Activated T-cell treated with anti-CD3 and anti-CD28 coated beads for 1 hour (primary cell): Measurements from ENCODE around the gene DDT.
"Not testable (repeated sequence)": the region's sequence is repeated elsewhere in the genome, so short reads cannot be mapped to it uniquely, and the experiment has no call there.

Experiments
- DNase-seq: peaks from one replicate; pipeline ENCODE4 v3.0.0-alpha.2; 2020; ENCODE audit warnings: low read depth

DDT gene

DNA sequence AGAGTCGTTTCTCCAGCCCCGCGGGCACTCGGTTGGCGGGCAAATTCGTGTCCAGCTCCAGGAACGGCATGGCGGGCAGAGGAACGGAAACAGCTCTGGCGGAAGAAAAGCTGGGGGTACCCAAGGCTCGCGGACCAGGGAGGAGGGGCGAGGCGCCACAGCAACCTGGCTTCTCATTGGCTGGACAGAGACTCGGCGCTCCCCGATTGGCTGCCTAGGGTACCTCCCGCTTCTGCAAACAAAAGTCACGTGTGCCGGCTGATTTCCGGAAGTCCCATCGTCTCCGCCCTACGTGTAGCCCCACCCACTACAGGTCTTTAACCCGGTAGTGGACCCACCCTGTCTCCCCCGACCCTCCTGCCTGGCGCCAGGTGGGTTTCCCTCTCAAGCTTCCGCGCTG, at the start of gene DDT:
TSS of gene DDT (minus strand) at position 97 of the 400 bp plus-strand sequence. CDS start at position 70, 27 bp downstream.
- not testable (repeated sequence) for DNase-seq

DNA sequence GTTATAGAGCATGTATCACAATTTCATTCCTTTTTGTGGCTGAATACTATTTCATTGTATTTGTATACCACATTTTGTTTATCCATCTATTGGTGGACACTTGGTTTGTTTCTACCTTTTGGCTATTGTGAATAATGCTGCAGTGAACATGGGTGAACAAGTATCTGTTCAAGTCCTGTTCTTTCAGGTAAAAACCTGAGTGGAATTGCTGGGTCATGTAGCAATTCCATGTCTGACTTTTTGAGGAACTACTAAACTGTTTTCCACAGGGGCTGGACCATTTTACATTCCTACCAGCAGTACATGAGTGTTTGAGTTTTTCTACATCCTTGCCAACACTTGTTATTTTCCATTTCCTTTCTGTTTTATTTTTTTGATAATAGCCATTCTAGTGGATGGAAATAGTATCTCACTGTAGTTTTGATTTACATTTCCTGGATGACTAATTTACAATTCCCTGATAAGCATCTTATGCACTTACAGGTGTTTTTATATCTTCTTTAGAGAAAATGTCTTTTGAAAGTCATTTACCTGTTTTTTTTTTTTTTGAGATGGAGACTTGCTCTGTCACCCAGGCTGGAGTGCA, 49.1 kb upstream of the DDT start:
- no peak for DNase-seq

- DNase-seq: no peak
Observed at GRCh38 chr22:24021304-24021703, 47.1 kb upstream of the DDT start.

DNA sequence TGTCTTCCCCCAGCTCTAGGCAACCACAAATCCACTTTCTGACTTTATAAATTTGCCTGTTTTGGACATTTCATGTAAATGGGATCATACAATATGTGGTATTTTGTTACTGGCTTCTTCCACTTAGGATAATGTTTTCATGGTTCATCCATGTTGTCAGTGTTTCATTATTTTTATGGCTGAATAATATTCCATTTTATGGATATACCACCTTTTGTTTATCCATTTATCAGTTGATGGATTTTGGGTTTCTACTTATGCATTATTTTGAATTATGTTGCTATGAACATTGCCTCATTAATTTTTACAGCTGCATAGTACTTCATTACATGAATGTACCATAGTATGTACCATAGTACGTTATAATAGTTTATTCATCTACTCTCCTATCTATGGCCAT, 41.9 kb upstream of the DDT start:
- no peak for DNase-seq

DNA sequence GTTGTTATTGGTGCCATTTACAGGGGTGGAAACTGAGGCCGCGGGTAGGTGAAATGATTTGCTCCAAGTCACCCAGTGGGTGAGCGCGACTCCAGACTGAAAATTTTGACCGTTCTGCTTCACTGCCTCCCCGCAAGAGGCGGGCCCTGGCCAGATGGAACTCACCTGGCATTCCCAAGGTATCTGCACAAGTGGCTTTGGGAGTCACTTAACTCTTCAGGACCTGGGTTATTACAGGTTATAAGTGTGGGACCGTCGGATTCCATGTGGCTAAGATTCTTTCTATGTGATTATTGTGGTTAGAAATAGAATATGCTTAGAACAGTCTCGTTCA, 37.5 kb upstream of the DDT start:
- no peak for DNase-seq

DNA sequence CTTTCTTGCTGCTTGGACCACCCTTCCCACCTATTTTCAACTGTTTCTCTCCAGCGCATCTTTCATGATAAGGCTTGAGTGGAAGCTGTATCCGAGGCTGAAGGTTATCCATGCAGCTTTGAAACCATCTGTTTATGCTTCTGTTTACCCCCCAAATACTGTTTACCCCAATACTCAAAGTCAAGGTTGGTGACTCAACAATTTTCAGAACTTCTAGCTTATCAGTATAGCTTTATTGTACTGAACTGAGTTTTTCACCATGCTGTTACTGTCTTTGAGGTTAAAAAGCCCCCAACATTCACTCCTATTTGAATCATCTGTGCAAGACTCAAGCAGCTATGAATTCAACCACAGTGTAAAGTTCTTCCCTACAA, 35.8 kb upstream of the DDT start:
- no peak for DNase-seq

DNA sequence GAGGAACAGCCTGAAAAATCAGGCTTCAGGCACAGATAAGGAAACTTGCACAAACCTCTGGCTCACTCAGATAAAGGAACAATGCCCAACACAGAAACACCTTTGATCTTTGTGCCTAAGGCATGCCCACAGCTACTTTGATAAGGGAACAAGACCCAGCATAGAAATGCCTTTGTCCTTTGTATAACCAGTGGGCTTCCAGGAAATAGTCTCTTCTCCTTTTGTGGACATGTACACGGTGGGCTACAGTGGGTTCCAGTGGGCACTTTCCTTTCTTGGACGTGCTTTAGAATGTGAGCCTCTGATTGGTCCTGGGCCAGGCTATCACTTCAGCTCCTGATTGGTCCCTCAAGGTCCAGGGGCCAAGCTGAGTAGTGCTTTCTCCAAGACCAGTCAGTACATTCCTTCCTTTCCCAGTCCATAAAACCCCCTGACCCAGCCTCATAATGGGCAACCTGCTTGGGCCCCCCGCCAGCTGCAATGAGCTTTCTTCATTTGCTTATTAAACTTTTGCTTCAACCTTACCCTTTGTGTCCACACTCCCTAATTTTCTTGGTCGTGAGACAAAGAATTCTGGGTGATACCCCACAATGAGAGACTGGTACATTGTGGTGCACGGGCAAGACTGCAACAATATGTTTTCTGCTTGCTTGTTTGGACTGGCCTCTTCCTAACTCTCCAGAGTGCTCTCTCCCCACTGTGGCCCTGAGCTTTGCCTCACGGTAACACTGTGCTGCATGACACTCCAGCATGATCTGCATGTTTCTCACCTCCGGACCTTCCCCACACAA, 35.2 kb upstream of the DDT start:
- DNase-seq: no peak

GRCh38 chr22:24008381-24009226, 34.4 kb upstream of the DDT start:
- DNase-seq: no peak

DNA sequence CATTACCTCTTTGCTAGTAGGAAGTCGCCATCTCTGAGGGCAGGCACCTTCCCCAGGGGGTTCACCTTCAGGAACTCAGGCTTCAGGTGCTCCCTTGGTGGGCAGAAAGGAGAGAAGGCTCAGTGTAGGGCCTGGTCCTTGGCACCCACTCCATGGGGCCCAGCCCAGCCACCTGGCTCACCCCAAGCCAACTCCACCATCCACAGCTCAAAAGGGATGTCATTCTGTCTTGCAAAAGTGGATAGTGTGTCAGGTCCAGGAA, 33.7 kb upstream of the DDT start:
- no peak for DNase-seq

DNA sequence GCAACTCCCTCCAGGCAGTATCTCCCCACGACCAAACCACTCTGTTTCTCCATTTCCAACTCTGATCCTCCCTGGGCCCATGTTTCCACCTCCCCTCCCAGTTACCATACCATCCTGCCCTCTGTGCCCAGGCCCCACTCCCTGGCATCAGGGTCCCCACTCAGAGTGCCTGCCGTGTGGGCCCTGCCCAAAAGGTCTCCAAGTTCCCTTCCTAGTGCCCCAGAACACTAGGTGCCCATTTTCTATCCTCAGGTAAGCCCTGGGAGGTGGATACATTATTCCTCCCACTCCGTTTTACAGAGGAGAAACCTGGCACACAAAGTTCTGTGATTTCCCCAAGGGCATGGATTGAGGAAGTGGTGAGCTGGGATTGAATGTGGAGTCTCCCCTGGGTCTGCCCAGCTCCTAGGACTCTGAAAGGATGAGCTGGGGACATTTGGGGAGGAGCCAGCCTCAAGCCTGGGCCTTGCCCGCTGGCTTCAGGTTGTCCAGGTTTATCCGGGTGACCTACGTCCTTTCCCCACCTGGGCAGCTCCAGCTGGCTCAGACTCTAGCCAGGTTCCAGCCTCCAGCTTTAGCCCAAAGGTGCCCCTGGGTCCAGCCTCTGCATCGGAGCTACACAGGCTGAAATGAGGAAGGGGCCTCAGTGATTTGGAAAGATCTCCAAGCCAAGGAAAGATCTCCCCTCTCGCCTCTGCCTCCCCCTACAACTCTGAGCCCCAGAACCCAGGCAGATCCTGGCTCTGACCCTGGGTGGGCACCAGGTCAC, 33.2 kb upstream of the DDT start:
- DNase-seq: no peak

DNA sequence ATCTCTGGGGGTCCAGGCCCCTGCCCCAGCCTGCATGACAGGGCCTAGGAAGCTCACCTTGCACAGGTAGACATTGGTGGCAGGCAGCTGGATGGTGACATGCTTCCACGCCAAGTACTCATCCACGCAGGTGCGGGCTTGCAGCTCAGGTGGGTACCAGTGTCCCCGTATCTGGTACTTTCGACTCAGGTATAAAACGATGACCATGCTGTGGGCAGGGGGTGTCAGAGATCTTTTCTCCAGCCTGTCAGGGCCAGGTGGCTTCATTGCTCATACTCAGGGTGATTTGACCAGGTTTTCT, 32.6 kb upstream of the DDT start:
- DNase-seq: no peak

GRCh38 chr22:24006207-24006913, 32.1 kb upstream of the DDT start:
- no peak for DNase-seq

DNA sequence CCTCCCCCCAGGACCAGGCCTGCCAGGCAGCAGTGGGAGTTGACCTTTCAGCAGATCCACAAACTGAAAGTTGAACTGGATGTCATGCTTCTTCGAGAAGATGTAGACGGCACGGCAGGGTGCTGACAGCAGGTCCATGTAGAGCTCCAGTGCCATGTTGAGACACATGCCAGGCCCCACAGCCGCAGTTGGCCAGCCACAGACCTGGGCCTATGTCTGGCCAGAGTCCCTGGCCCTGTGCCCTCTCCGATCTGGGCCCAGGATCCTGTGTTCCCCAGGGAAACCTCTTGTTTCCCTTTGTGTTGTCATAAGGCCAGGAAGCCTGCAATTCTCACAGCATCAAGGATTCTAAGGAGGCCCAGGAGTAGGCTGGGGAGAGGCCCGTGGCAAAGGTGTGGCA, 31.0 kb upstream of the DDT start, which contains the start of gene GSTT4:
TSS of gene GSTT4 (minus strand) at position 253 of the 400 bp plus-strand sequence. CDS start at position 156, 97 bp downstream.
- DNase-seq: no peak

GRCh38 chr22:24003887-24004286, 29.6 kb upstream of the DDT start:
- DNase-seq: no peak

DNA sequence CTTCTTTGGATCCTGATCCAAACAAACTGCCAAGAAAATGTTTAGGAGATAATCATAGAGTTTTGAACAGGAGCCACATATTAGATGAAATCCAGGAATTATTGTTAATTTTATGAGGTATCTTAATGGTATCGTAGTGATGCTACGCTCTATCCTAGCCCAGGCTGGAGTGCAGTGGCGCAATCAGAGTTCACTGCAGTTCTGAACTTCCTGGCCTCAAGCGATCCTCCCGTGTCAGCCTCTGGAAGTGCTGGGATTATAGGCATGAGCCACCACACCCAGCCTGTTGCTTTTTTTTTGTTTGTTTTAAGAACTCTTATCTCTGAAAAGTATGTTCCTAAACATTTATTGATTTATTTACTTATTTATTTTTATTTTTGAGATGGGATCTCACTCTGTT, 28.6 kb upstream of the DDT start:
- no peak for DNase-seq

DNA sequence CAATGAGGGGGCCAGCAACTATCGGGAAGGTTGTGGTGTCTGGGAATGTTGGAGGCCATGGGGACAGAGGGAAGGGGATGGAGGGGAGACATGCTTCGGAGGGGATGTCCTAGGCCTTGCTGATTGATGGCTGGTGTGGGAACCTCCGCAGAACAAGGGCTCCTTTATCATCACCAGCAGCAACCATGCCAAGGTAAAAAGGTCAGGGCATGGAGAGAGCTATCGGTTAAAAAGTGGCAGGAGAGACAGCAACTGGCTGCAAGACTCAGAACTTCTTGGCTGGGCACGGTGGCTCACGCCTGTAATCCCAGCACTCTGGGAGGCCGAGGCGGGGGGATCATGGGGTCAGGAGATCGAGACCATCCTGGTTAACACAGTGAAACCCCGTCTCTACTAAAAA, 28.0 kb upstream of the DDT start:
- DNase-seq: no peak

GRCh38 chr22:24001314-24001713, 27.1 kb upstream of the DDT start:
- no peak for DNase-seq

DNA sequence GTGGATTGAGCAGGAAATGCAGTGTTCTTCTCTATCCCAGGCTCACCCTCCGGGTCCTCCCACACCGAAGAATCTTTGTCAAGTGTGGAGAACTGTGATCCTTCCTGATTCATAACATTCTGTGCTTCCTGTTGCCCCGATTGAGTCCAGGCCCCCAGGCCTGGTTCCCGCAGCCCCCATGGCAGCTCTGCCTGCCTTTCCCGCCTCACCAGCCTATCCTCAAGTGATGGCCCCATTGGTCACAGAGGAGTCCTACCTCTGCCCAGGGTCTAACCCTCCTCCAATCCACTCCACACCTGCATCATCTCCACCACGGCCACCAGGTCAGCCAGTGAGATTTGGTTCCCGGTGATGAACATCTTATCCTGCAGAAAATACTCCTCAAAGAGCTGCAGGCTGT, 25.5 kb upstream of the DDT start:
- DNase-seq: not testable (repeated sequence)

DNA sequence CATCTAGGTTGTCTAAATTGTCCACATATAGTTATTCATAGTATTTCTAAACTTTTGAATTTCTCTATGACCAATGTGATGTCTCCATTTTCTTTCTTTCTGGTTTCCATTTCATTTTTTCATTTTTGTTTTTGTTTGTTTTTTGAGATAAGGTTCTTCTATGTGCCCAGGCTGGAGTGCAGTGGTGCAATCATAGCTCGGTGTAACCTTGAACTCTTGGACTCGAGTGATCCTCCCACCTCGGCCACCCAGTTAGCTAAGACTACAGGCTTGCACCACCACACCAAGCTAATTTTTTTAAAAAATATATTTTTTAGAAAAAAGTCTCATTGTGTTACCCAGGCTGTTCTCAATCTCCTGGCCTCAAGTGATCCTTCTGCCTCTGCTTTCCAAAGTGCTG, 22.9 kb upstream of the DDT start:
- DNase-seq: no peak

- not testable (repeated sequence) for DNase-seq
Observed at GRCh38 chr22:23993581-23994177, 19.4 kb upstream of the DDT start.

GRCh38 chr22:23993080-23993479, 18.8 kb upstream of the DDT start:
- DNase-seq: not testable (repeated sequence)
